HG03460 (cell line): Measurements from ENCODE around the gene CACNB1.
"Not testable (repeated sequence)": the region's sequence is repeated elsewhere in the genome, so short reads cannot be mapped to it uniquely, and the experiment has no call there.

ENCODE experiments used
- ATAC-seq: cut with Tn5 transposase; IDR thresholded peaks from one replicate; pipeline ENCODE4 v1.9.1; 2021; ENCODE audit not compliant: unreplicated experiment

CACNB1 gene

GRCh38 chr17:39177256-39177655 is 20.2 kb downstream of the CACNB1 start:
- no peak for ATAC-seq

GRCh38 chr17:39175695-39176093 is 21.8 kb downstream of the CACNB1 start:
- ATAC-seq: no peak

- no peak for ATAC-seq
Observed at GRCh38 chr17:39174920-39175694, 22.4 kb downstream of the CACNB1 start.

GRCh38 chr17:39173526-39174274 is 23.8 kb downstream of the CACNB1 start:
- ATAC-seq: no peak

GRCh38 chr17:39173080-39173479 is 24.4 kb downstream of the CACNB1 start:
- no peak for ATAC-seq

GRCh38 chr17:39171933-39172332 is 25.5 kb downstream of the CACNB1 start:
- no peak for ATAC-seq

- ATAC-seq: no peak
Observed at GRCh38 chr17:39170558-39170957, 26.9 kb downstream of the CACNB1 start.

- no peak for ATAC-seq
Observed at GRCh38 chr17:39170109-39170508, 27.4 kb downstream of the CACNB1 start.

GRCh38 chr17:39169518-39169917 is 28.0 kb downstream of the CACNB1 start:
- ATAC-seq: no peak

GRCh38 chr17:39169101-39169500 is 28.4 kb downstream of the CACNB1 start:
- no peak for ATAC-seq

- not testable (repeated sequence) for ATAC-seq
Observed at GRCh38 chr17:39168503-39168902, 29.0 kb downstream of the CACNB1 start.

GRCh38 chr17:39167476-39167875 is 30.0 kb downstream of the CACNB1 start:
- no peak for ATAC-seq

GRCh38 chr17:39166437-39167335 is 30.8 kb downstream of the CACNB1 start:
- no peak for ATAC-seq

GRCh38 chr17:39165841-39166349 is 31.6 kb downstream of the CACNB1 start, which contains the start of gene ARL5C:
TSS of gene ARL5C (minus strand) at chr17:39166161. CDS start at chr17:39165760, 401 bp downstream.
- no peak for ATAC-seq

GRCh38 chr17:39165178-39165840 is 32.2 kb downstream of the CACNB1 start:
- ATAC-seq: no peak

- ATAC-seq: peak; percentile 83
Observed at GRCh38 chr17:39164675-39165143, 32.8 kb downstream of the CACNB1 start.

GRCh38 chr17:39161962-39162361 is 35.5 kb downstream of the CACNB1 start:
- ATAC-seq: no peak

- no peak for ATAC-seq
Observed at GRCh38 chr17:39158623-39159022, 38.8 kb downstream of the CACNB1 start.

- no peak for ATAC-seq
Observed at GRCh38 chr17:39156491-39156890, 41.0 kb downstream of the CACNB1 start.

GRCh38 chr17:39155654-39156053 is 41.8 kb downstream of the CACNB1 start:
- ATAC-seq: no peak
